ENCODE data around the gene ERBB4.

The ERBB4 gene

GRCh38 chr2:211709389-211709788 lies 829.2 kb downstream of the ERBB4 start:
- DNase-seq (ENCODE audit: low read depth), result no peak
- no peak overlapping the region for H3K4me3 ChIP-seq (ENCODE audit: control insufficient read depth, low read depth, low read length)
- TF ChIP-seq, protein P1, sequence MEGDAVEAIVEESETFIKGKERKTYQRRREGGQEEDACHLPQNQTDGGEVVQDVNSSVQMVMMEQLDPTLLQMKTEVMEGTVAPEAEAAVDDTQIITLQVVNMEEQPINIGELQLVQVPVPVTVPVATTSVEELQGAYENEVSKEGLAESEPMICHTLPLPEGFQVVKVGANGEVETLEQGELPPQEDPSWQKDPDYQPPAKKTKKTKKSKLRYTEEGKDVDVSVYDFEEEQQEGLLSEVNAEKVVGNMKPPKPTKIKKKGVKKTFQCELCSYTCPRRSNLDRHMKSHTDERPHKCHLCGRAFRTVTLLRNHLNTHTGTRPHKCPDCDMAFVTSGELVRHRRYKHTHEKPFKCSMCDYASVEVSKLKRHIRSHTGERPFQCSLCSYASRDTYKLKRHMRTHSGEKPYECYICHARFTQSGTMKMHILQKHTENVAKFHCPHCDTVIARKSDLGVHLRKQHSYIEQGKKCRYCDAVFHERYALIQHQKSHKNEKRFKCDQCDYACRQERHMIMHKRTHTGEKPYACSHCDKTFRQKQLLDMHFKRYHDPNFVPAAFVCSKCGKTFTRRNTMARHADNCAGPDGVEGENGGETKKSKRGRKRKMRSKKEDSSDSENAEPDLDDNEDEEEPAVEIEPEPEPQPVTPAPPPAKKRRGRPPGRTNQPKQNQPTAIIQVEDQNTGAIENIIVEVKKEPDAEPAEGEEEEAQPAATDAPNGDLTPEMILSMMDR (conservative IDR thresholded peaks at IDR 0.05; ENCODE audit: control insufficient read depth, insufficient read depth, low read depth, low read length), result no peak

GRCh38 chr2:211692689-211693088 lies 845.9 kb downstream of the ERBB4 start:
- no peak for DNase-seq (ENCODE audit: low read depth)
- TF ChIP-seq, protein P1 (conservative IDR thresholded peaks at IDR 0.05; ENCODE audit: control insufficient read depth, insufficient read depth, low read depth, low read length), result no peak
- H3K4me3 ChIP-seq (ENCODE audit: control insufficient read depth, low read depth, low read length), result no peak overlapping the region

GRCh38 chr2:211690736-211691135 lies 847.9 kb downstream of the ERBB4 start:
- H3K4me3 ChIP-seq (ENCODE audit: control insufficient read depth, low read depth, low read length), result no peak overlapping the region
- no peak for DNase-seq (ENCODE audit: low read depth)
- TF ChIP-seq, protein P1 (conservative IDR thresholded peaks at IDR 0.05; ENCODE audit: control insufficient read depth, insufficient read depth, low read depth, low read length), result no peak

- TF ChIP-seq, protein P1 (conservative IDR thresholded peaks at IDR 0.05; ENCODE audit: control insufficient read depth, insufficient read depth, low read depth, low read length), result no peak
- DNase-seq (ENCODE audit: low read depth), result no peak
- no peak overlapping the region for H3K4me3 ChIP-seq (ENCODE audit: control insufficient read depth, low read depth, low read length)
These were observed 850.4 kb downstream of the ERBB4 start for GRCh38 chr2:211688196-211688595.

GRCh38 chr2:211674715-211675114 lies 863.9 kb downstream of the ERBB4 start:
- TF ChIP-seq, protein P1 (conservative IDR thresholded peaks at IDR 0.05; ENCODE audit: control insufficient read depth, insufficient read depth, low read depth, low read length), result no peak
- DNase-seq (ENCODE audit: low read depth), result no peak
- H3K4me3 ChIP-seq (ENCODE audit: control insufficient read depth, low read depth, low read length), result no peak overlapping the region

DNA sequence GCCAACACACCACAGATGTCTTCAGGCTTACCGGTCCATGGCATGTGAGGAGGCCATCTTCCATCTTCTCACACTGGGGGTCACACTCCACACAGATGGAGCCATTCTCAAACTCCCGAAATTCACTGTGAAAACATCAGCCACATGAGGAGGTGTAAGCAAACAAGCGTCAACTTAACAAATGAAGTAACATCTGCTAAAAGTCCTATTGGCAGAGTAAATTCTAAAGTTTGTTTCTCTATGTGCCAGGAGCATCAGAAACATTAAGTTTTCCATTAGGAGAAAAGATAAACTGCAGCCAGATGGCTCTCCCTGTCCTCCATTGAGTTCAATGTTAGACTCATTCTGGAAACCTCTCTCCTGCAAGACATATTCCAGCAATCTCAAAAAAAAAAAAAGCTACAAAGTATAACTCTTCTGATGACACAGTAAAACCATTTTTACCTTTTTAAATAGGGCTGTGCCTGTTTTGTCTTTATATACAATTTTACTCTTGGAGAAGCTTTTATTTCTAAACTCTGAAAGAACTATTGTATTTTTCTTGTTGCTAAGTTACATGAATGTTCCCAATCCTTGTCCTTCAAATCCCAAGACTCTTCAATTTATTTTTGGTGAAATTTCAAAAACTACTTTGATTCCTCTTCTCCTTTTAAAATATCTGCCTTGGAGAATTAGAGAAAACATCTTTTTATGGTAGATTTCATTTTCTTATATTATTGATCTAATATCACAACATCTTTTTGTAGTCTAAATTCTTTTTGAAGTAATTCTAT lies 865.3 kb downstream of the ERBB4 start:
- H3K4me3 ChIP-seq (ENCODE audit: control insufficient read depth, low read depth, low read length), result no peak overlapping the region
- TF ChIP-seq, protein P1 (conservative IDR thresholded peaks at IDR 0.05; ENCODE audit: control insufficient read depth, insufficient read depth, low read depth, low read length), result no peak
- DNase-seq (ENCODE audit: low read depth), result no peak
